Progenitor cell of endocrine pancreas (in vitro differentiated cells): ENCODE results near the gene HRAS. TPM values are rescaled to one million over a fixed set of nuclear protein-coding genes. Genes with fewer than 3 reads are reported as not detected.

Experiments used
- DNase-seq: peaks from one replicate; pipeline ENCODE4 v3.0.0; 2021; ENCODE audit warnings: low spot score; ENCODE audit not compliant: unreplicated experiment
- H3K27ac Mint-ChIP-seq: 2 replicates; pipeline ENCODE4 v1.8.0; 2021; ENCODE audit warnings: mild to moderate bottlenecking, moderate library complexity, mixed read lengths
- H3K27me3 Mint-ChIP-seq: 2 replicates; pipeline ENCODE4 v1.8.0; 2021; ENCODE audit warnings: mixed read lengths
- H3K36me3 Mint-ChIP-seq: 2 replicates; pipeline ENCODE4 v1.8.0; 2022; ENCODE audit warnings: mixed read lengths; ENCODE audit not compliant: insufficient read depth
- H3K4me1 Mint-ChIP-seq: 2 replicates; pipeline ENCODE4 v1.8.0; 2021; ENCODE audit warnings: low read depth, mixed read lengths
- H3K4me3 Mint-ChIP-seq: 2 replicates; pipeline ENCODE4 v1.8.0; 2021; ENCODE audit warnings: low read depth, mild to moderate bottlenecking, moderate library complexity, mixed read lengths
- H3K9me3 Mint-ChIP-seq: 2 replicates; pipeline ENCODE4 v1.8.0; 2021; ENCODE audit warnings: low read depth, mixed read lengths
- CTCF ChIP-seq: fragments of 200-600 bp; sonication (generic); IDR thresholded peaks from one replicate; pipeline ENCODE4 v1.5.0; 2021; ENCODE audit warnings: antibody characterized with exemption, mild to moderate bottlenecking; ENCODE audit not compliant: unreplicated experiment
- total RNA-seq: library from RNA; stranded (reverse); gene quantifications from 2 replicates; pipeline ENCODE4 v1.2.1, GENCODE V29; 2021

The HRAS gene
- total RNA-seq, 1 donor from 2014 or later = 61.6 TPM

- H3K9me3 Mint-ChIP-seq = no peaks in the 10 kb centered on the region
- H3K4me3 Mint-ChIP-seq = no peak overlapping the region
- H3K27me3 Mint-ChIP-seq = no peaks in the 10 kb centered on the region
- peaks cover 3% of the 10 kb centered on the region for H3K36me3 Mint-ChIP-seq
- H3K4me1 Mint-ChIP-seq = peaks cover 10% of the 10 kb centered on the region
- no peak for DNase-seq
- no peak overlapping the region for H3K27ac Mint-ChIP-seq
- TF ChIP-seq CTCF = no peak
Observed at GRCh38 chr11:563812-564578, 28.6 kb upstream of the HRAS start.

GRCh38 chr11:563066-563811 lies 27.9 kb upstream of the HRAS start:
- no peak overlapping the region for H3K4me3 Mint-ChIP-seq
- peaks cover 3% of the 10 kb centered on the region for H3K36me3 Mint-ChIP-seq
- no peaks in the 10 kb centered on the region for H3K9me3 Mint-ChIP-seq
- H3K27ac Mint-ChIP-seq = no peak overlapping the region
- H3K4me1 Mint-ChIP-seq = peaks cover 10% of the 10 kb centered on the region
- H3K27me3 Mint-ChIP-seq = no peaks in the 10 kb centered on the region
- no peak for DNase-seq
- no peak for TF ChIP-seq CTCF

GRCh38 chr11:562046-562645 lies 26.8 kb upstream of the HRAS start:
- H3K36me3 Mint-ChIP-seq = peaks cover 3% of the 10 kb centered on the region

GRCh38 chr11:561148-562003 lies 26.0 kb upstream of the HRAS start:
- no peak for TF ChIP-seq CTCF
- Mint-ChIP-seq H3K27ac (peak overlapping the region; percentile 95), H3K9me3 (no peaks in the 10 kb centered on the region), H3K27me3 (peaks cover 9% of the 10 kb centered on the region), H3K4me3 (peak overlapping the region; percentile 88), H3K36me3 (peaks cover 3% of the 10 kb centered on the region), H3K4me1 (peaks cover 10% of the 10 kb centered on the region)
- DNase-seq = peak; percentile 60

More at GRCh38 chr11:562046-562645, 26.8 kb upstream of the HRAS start:
- Mint-ChIP-seq H3K9me3 (no peaks in the 10 kb centered on the region), H3K4me3 (peak overlapping the region; percentile 88), H3K27ac (no peak overlapping the region), H3K4me1 (peaks cover 10% of the 10 kb centered on the region), H3K27me3 (peaks cover 3% of the 10 kb centered on the region)
- no peak for TF ChIP-seq CTCF
- no peak for DNase-seq
